ENCODE measurements around the gene STK25.

STK25 gene

GRCh38 chr2:241508240-241509154 is at the start of gene STK25:
TSS of gene STK25 (minus strand) at chr2:241508584. CDS start at chr2:241508035, 549 bp downstream.
- peak; percentile 96 to 97 for DNase-seq

- DNase-seq, result no peak
Measured at GRCh38 chr2:241556746-241557145, 48.4 kb upstream of the STK25 start.

GRCh38 chr2:241555711-241556110 is 47.3 kb upstream of the STK25 start:
- no peak for DNase-seq

GRCh38 chr2:241554610-241555322 is 46.4 kb upstream of the STK25 start:
- no peak for DNase-seq

GRCh38 chr2:241553981-241554380 is 45.6 kb upstream of the STK25 start:
- DNase-seq, result no peak

GRCh38 chr2:241553512-241553830 is 45.1 kb upstream of the STK25 start:
- DNase-seq, result no peak

- no peak for DNase-seq
Measured at GRCh38 chr2:241551998-241552737, 43.8 kb upstream of the STK25 start.

GRCh38 chr2:241551599-241551997 is 43.2 kb upstream of the STK25 start:
- no peak for DNase-seq

- DNase-seq, result no peak
Measured at GRCh38 chr2:241550616-241551580, 42.5 kb upstream of the STK25 start.

GRCh38 chr2:241548451-241548835 is 40.1 kb upstream of the STK25 start:
- no peak for DNase-seq

GRCh38 chr2:241547781-241548450 is 39.5 kb upstream of the STK25 start:
- no peak for DNase-seq

- DNase-seq, result no peak
Measured at GRCh38 chr2:241546771-241547498, 38.6 kb upstream of the STK25 start.

- no peak for DNase-seq
Measured at GRCh38 chr2:241545523-241546473, 37.4 kb upstream of the STK25 start.

- no peak for DNase-seq
Measured at GRCh38 chr2:241545106-241545505, 36.7 kb upstream of the STK25 start.

GRCh38 chr2:241542278-241542605 is 33.9 kb upstream of the STK25 start:
- DNase-seq, result no peak

- no peak for DNase-seq
Measured at GRCh38 chr2:241541564-241542277, 33.3 kb upstream of the STK25 start.

GRCh38 chr2:241540771-241541561 is 32.6 kb upstream of the STK25 start:
- DNase-seq, result peak; percentile 37 to 72

- DNase-seq, result no peak
Measured at GRCh38 chr2:241540401-241540770, 32.0 kb upstream of the STK25 start.
